HG03439 (cell line): ENCODE data around the gene LRRC41.
"Not testable (repeated sequence)": the region's sequence is repeated elsewhere in the genome, so short reads cannot be mapped to it uniquely, and the experiment has no call there.

Experiments used
- ATAC-seq: cut with Tn5 transposase; IDR thresholded peaks from one replicate; pipeline ENCODE4 v1.9.1; 2021; ENCODE audit warnings: mild to moderate bottlenecking, moderate library complexity; ENCODE audit not compliant: unreplicated experiment

The LRRC41 gene

GRCh38 chr1:46303038-46303871, at the start of gene LRRC41, which contains the start of gene UQCRH:
LRRC41 (minus strand) TSS chr1:46303616; CDS start chr1:46303322, 294 bp downstream.
UQCRH (plus strand) TSS chr1:46303698; CDS start chr1:46303767, 69 bp downstream.
- ATAC-seq, result peak; percentile 81

GRCh38 chr1:46352363-46352762, 48.9 kb upstream of the LRRC41 start:
- no peak for ATAC-seq

GRCh38 chr1:46345281-46345680, 41.9 kb upstream of the LRRC41 start:
- no peak for ATAC-seq

GRCh38 chr1:46344481-46344880, 41.1 kb upstream of the LRRC41 start:
- ATAC-seq, result no peak

GRCh38 chr1:46343705-46344104, 40.3 kb upstream of the LRRC41 start:
- ATAC-seq, result no peak

- no peak for ATAC-seq
These were observed 39.9 kb upstream of the LRRC41 start for GRCh38 chr1:46343351-46343695.

GRCh38 chr1:46342677-46343350, 39.4 kb upstream of the LRRC41 start:
- no peak for ATAC-seq

GRCh38 chr1:46342084-46342656, 38.8 kb upstream of the LRRC41 start:
- ATAC-seq, result no peak

GRCh38 chr1:46341222-46342083, 38.0 kb upstream of the LRRC41 start:
- ATAC-seq, result no peak

- peak; percentile 81 for ATAC-seq
These were observed 37.2 kb upstream of the LRRC41 start, which contains the start of gene NSUN4 for GRCh38 chr1:46340404-46341221. NSUN4 (plus strand) TSS chr1:46340807; CDS start chr1:46340827, 20 bp downstream.

GRCh38 chr1:46337409-46337808, 34.0 kb upstream of the LRRC41 start:
- not testable (repeated sequence) for ATAC-seq

- no peak for ATAC-seq
These were observed 31.7 kb upstream of the LRRC41 start for GRCh38 chr1:46335081-46335480.

- no peak for ATAC-seq
These were observed 30.6 kb upstream of the LRRC41 start for GRCh38 chr1:46334030-46334384.

- peak; percentile 56 for ATAC-seq
These were observed 30.0 kb upstream of the LRRC41 start for GRCh38 chr1:46333300-46334029.

GRCh38 chr1:46331786-46332540, 28.5 kb upstream of the LRRC41 start:
- ATAC-seq, result not testable (repeated sequence)

GRCh38 chr1:46330381-46330780, 27.0 kb upstream of the LRRC41 start:
- ATAC-seq, result not testable (repeated sequence)

- not testable (repeated sequence) for ATAC-seq
These were observed 26.4 kb upstream of the LRRC41 start for GRCh38 chr1:46329807-46330206.

GRCh38 chr1:46328182-46328581, 24.8 kb upstream of the LRRC41 start:
- ATAC-seq, result not testable (repeated sequence)
